SU-DHL-6 (cell line): ENCODE measurements around the gene GIGYF1.

Experiments used
- CTCF ChIP-seq: fragments of 200-600 bp; sonication (generic); IDR thresholded peaks from one replicate; pipeline ENCODE4 v1.5.1; 2017; ENCODE audit warnings: antibody characterized with exemption, mild to moderate bottlenecking, low read length, moderate library complexity; ENCODE audit not compliant: insufficient read depth, poor library complexity, severe bottlenecking
- EZH2phosphoT487 ChIP-seq: fragments of 200-600 bp; sonication (generic), shearing (Covaris generic); conservative IDR thresholded peaks from 2 replicates; pipeline ENCODE4 v1.6.1; 2018; ENCODE audit warnings: mild to moderate bottlenecking, antibody characterized with exemption, low read length, moderate library complexity, mixed read lengths

GRCh38 chr7:100739934-100740333, 45.9 kb upstream of the GIGYF1 start:
- no peak for TF ChIP-seq CTCF
- TF ChIP-seq EZH2phosphoT487: no peak
